Retina (tissue), 1 donor: Measurements from ENCODE around the gene NXPE4.
"Not testable (repeated sequence)": the region's sequence is repeated elsewhere in the genome, so short reads cannot be mapped to it uniquely, and the experiment has no call there.

Experiments used
- DNase-seq: peaks from one replicate; pipeline ENCODE4 v3.0.0-alpha.2; 2016

Gene NXPE4

GRCh38 chr11:114609429-114609828, 13.8 kb upstream of the NXPE4 start:
- DNase-seq: no peak

DNA sequence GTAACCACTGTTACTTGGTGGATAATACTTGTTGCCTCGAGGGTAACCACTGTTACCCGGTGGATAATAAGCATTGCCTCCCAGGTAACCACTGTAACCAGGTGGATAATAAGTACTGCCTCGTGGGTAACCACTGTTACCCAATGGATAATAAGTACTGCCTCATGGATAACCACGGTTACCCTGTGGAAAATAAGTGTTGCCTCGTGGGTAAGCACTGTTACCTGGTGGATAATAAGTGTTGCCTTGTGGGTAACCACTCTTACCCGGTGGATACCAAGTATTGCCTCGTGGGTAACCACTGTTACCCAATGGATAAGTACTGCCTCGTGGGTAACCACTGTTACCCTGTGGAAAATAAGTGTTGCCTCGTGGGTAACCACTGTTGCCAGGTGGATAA, 13.0 kb upstream of the NXPE4 start:
- not testable (repeated sequence) for DNase-seq

DNA sequence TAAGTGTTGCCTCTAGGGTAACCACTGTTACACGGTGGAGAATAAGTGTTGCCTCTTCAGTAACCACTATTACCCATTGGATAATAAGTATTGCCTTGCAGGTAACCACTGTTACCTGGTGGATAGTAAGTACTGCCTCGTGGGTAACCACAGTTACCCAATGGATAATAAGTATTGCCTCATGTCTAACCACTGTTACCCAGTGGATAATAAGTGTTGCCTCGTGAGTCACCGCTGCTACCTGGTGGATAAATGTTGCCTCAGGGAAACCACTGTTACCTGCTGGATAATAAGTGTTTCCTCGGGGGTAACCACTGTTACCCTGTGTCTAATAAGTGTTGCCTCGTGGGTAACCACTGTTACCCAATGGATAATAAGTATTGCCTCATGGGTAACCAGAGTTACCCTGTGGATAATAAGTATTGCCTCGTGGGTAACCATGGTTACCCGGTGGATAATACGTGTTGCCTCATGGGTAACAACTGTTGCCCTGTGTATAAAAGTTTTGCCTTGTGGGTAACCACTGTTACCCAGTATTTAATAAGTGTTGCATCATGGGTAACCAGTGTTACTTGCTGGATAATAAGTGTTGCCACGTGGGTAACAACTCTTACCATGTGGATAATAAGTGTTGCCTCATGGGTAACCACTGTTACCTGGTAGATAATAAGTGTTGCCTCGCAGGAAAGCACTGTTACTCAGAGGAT, 12.3 kb upstream of the NXPE4 start:
- DNase-seq: no peak

- not testable (repeated sequence) for DNase-seq
Measured at GRCh38 chr11:114606802-114607075, 11.2 kb upstream of the NXPE4 start.

DNA sequence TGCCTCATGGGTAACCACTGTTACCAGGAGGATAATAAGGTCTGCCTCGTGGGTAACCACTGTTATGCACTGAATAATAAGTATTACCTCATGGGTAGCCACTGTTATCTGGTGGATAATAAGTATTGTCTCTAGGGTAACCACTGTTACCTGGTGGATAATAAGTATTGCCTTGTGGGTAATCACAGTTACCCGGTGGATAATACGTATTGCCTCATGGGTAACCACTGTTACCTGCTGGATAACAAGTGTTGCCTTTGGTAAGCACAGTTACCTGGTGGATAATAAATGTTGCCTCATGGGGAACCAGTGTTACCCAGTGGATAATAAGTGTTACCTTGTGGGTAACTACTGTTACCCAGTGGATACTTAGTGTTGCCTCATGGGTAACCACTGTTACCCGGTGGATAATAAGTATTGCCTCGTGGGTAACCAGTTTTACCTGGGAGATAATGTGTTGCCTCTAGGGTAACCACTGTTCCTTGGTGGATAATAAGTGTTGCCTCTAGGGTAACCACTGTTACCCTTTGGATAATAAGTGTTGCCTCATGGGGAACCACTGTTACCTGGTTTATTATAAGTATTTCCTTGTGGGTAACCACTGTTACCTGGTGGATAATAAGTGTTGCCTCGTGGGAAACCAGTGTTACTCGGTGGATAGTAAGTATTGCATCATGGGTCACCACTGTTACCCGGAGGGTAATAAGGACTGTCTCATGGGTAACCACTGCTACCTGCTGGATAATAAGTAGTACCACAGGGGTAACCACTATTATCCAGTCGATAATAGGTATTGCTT, 10.6 kb upstream of the NXPE4 start:
- DNase-seq: no peak

GRCh38 chr11:114605370-114605769, 9.8 kb upstream of the NXPE4 start:
- no peak for DNase-seq

DNA sequence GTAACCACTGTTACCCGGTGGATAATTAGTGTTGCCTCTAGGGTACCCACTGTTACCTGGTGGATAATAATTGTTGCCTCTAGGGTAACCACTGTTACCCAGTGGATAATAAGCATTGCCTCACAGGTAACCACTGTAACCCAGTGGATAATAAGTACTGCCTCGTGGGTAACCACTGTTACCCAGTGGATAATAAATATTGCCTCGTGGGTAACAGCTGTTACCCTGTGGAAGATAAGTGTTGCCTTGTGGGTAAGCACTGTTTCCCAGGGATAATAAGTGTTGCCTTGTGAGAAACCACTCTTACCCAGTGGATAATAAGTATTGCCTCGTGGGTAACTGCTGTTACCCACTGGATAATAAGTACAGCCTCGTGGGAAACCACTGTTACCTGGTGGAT, 9.3 kb upstream of the NXPE4 start:
- no peak for DNase-seq

- no peak for DNase-seq
Measured at GRCh38 chr11:114604179-114604813, 8.7 kb upstream of the NXPE4 start.

DNA sequence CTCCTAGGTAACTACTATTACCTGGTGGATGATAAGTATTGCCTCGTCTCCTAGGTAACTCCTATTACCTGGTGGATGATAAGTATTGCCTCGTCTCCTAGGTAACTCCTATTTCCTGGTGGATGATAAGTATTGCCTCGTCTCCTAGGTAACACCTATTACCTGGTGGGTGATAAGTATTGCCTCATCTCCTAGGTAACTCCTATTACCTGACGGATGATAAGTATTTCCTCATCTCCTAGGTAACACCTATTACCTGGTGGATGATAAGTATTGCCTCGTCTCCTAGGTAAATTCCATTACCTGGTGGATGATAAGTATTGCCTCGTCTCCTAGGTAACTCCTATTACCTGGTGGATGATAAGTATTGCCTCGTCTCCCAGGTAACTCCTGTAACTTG, 7.6 kb upstream of the NXPE4 start:
- not testable (repeated sequence) for DNase-seq

DNA sequence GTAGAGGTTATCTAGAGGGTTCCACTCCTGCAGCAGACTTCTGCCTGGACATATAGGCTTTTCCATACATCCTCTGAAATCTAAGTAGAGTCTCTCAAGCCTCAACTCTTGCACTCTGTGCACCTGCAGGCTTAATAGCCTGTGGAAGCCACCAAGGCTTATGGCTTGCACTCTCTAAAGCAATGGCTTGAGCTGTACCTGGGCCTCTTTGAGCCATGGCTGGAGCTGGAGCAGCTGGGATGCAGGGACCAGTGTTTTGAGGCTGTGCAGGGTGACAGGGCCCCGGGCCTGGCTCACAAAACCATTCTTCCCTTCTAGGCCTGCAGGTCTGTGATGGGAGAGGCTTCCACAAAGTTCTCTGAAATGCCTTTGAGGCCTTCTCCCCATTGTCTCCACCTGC, 2.9 kb upstream of the NXPE4 start:
- no peak for DNase-seq

GRCh38 chr11:114596175-114596919, 761 bp upstream of the NXPE4 start:
- no peak for DNase-seq

- no peak for DNase-seq
Measured at GRCh38 chr11:114594703-114595102, 883 bp downstream of the NXPE4 start.

- DNase-seq: no peak
Measured at GRCh38 chr11:114587398-114587953, 8.1 kb downstream of the NXPE4 start.

DNA sequence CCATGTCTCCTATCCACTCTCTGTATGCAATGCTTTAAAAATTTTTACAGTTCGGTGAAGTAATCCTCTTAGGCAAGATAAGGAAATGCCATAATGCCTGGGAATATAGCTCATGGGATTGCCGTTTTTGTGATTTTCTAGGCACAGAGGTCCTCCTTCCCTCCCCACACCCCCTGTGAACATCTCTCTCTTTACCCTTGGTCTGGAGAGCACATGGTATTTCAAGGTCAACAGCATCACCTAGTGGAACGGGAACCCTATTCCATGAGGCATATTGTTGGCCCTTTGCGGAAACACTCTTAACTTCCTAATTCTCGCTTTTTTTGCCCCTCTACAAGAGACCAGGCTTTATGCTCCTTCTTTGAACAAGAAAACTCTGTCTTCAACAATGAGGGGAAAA, 8.8 kb downstream of the NXPE4 start:
- DNase-seq: no peak

GRCh38 chr11:114571712-114572111, 23.9 kb downstream of the NXPE4 start:
- no peak for DNase-seq

- no peak for DNase-seq
Measured at GRCh38 chr11:114569801-114570200, 25.8 kb downstream of the NXPE4 start.

- DNase-seq: no peak
Measured at GRCh38 chr11:114566276-114566675, 29.3 kb downstream of the NXPE4 start.

- no peak for DNase-seq
Measured at GRCh38 chr11:114564831-114565230, 30.8 kb downstream of the NXPE4 start.

DNA sequence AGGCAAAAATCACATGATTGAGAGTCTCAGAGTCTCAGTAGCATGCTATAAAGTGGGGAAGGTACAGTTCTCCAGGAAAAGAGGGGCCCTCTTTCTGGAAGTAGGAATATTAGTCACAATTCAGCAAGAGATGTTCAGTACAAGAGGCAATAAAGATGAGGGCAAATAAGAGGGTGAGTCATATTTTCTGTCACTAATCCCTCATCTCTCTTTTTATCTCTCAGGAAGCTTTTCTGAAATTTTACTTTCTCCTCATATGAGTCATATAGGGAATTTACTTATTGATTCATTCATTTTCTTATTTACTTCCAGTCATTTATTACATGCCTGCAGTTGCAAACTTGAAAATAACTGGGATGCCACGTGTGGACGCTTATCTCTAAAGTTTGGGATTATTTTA, 32.5 kb downstream of the NXPE4 start:
- no peak for DNase-seq

DNA sequence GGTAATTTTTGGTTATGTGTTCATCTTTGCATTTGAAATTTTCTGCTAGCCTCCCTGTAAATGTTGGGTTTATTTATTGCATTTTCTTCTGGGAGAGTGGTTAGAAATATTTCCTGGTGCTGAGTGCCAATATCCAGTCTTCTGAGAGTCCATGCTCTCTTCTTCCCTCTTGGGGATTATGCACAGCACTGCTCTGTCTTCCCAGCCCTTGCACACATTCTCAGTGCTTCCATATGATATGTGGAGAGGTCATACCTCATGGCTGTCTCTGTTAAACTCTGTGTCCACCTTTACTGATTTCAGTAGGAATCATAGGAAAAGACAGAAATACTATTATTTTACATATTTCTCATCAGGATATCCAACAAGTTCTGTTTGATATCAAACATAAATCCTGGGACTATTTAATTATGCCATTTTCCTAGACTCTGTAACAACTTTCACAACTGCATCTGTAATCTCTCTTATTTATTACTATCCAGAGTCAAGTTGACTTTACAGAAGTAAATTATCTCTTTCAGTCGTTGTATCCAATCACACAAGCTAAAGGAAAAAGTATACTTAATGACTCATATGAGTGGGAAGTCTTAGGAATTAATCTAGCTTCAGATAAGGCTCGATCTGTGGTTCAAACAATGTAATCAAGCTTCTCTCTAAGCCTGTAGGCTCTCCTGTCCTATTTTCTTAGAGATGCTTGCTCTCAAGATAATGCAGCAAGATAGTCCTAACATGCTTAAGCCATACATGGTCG, 33.2 kb downstream of the NXPE4 start:
- no peak for DNase-seq

DNA sequence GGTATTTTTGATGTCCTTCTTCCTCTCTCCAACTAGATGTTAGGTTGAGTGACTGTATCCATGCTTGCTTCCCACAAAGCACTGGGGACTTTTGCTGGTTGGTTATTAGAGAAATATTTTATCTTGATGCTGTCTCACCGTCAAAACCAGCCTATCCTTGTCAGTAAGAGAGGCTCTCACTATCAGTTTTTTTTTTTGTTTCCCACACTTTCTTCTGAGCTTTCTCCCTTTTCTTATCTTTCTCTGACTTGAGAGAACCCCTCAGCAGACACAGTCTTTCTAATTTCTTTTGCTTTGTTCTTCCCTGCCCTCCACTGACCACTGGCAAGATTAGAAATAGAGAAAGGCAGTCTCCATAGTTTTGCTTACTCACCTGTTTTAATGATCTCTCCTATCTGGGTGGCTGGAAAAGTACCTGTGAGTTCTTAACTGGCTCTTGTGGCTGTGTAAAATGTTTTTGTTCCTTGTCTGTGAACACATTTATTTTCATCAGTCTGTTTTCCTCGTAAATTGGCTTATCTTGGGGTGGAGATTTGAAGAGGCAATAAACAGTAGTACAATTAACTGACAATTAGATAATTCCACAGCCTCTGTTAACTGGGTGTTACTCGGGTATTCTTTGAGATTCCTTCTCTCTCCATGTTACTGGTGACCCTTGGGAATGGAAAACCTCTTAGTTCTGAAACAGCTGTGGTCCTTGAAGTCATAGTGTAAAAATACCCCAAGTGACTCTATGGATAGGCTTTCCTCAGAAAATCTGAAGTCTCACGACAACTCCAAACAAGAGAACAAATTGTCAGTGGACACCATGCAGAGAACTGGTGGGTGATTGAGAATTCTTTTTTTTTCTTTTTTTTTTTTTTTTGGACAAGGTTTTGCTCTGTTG, 35.9 kb downstream of the NXPE4 start, which contains the start of gene NXPE1:
NXPE1 (minus strand) TSS at position 457 of the 886 bp plus-strand sequence. CDS start 8,680 bp downstream, outside the sequence.
- DNase-seq: no peak
